HG03139 (cell line): ENCODE measurements around the gene WAPL.
"Not testable (repeated sequence)": the region's sequence is repeated elsewhere in the genome, so short reads cannot be mapped to it uniquely, and the experiment has no call there.

Experiments used
- ATAC-seq: cut with Tn5 transposase; IDR thresholded peaks from one replicate; pipeline ENCODE4 v1.9.1; 2021; ENCODE audit not compliant: unreplicated experiment

WAPL gene, protein sequence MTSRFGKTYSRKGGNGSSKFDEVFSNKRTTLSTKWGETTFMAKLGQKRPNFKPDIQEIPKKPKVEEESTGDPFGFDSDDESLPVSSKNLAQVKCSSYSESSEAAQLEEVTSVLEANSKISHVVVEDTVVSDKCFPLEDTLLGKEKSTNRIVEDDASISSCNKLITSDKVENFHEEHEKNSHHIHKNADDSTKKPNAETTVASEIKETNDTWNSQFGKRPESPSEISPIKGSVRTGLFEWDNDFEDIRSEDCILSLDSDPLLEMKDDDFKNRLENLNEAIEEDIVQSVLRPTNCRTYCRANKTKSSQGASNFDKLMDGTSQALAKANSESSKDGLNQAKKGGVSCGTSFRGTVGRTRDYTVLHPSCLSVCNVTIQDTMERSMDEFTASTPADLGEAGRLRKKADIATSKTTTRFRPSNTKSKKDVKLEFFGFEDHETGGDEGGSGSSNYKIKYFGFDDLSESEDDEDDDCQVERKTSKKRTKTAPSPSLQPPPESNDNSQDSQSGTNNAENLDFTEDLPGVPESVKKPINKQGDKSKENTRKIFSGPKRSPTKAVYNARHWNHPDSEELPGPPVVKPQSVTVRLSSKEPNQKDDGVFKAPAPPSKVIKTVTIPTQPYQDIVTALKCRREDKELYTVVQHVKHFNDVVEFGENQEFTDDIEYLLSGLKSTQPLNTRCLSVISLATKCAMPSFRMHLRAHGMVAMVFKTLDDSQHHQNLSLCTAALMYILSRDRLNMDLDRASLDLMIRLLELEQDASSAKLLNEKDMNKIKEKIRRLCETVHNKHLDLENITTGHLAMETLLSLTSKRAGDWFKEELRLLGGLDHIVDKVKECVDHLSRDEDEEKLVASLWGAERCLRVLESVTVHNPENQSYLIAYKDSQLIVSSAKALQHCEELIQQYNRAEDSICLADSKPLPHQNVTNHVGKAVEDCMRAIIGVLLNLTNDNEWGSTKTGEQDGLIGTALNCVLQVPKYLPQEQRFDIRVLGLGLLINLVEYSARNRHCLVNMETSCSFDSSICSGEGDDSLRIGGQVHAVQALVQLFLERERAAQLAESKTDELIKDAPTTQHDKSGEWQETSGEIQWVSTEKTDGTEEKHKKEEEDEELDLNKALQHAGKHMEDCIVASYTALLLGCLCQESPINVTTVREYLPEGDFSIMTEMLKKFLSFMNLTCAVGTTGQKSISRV (N-terminal part only)

DNA sequence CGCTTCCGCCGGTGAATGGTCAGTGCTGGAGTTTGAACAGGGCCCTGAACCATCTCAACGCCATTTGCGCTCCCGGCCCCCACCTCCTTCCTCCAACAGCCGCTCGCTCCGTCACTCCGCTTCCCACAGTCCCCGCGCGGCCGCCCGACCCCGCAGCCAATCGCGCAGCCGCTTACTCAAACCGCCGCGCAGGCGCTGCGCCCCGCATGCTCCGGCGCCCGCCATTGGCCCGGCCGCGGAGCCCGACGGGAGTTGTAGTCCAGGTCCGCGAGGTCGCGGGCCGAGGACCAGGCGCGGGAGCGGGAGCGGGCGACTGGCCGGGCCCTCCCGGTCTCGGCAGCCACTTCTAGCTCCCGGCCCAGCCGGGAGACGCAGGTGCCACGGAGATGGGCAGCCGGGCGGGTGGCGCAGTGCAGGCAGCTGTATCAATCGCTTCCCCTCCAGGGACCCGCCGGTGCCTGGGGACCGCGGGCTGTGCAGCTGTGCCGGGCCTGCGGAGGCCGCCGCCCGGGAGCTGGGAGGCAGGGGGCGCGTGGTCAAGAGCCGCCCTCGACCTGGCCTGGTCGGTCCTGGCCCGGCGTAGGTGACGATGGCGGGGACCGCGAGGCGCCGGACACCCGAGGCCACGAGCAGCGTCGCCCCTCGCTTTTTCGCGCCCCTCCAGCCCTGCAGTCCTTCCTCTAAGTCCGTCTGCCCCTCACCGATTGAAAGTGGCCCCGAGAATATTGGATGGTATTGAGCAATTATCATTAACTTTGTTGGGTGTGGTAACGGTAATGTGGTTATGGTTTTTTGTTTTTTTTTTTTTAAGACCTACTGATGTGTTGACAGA is at the start of gene WAPL:
TSS of gene WAPL (minus strand) at position 115 of the 832 bp plus-strand sequence. CDS start 3,723 bp downstream, outside the sequence.
- ATAC-seq, result peak; percentile 94

DNA sequence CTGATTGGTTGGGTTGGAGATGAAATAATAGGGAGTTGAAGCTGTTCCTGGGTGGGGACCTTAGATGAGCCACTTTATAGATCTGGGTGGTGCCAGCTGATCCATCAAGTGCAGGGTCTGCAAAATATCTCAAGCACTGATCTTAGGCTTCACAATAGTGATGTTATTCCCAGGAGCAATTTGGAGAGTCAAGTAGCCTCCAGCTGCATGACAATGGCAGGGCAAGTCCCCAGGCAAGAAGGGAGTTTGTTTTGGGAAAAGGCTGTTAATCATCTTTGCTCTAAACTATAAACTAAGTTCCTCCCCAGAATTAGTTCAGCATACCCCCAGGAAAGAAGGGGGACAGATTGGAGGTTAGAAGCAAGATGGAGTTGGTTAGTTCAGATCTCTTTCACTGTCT is 47.7 kb upstream of the WAPL start:
- no peak for ATAC-seq

DNA sequence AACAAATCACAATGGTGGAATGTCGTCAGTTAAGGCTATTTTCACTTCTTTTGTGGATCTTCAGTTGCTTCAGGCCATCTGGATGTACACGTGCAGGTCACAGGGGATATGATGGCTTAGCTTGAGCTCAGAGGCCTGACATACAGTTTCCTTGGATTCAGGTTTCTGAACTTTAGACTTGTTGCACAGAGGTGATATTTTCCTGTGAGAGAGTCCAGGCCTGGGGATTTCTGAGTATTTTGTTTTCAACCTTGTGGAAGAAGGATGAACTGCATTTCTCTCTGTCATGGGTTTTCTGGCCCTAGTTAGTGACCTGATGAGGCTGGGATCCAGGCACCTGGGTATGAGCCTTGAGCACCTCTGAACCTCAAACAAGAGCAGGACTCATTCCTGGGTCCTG is 44.9 kb upstream of the WAPL start:
- ATAC-seq, result not testable (repeated sequence)

DNA sequence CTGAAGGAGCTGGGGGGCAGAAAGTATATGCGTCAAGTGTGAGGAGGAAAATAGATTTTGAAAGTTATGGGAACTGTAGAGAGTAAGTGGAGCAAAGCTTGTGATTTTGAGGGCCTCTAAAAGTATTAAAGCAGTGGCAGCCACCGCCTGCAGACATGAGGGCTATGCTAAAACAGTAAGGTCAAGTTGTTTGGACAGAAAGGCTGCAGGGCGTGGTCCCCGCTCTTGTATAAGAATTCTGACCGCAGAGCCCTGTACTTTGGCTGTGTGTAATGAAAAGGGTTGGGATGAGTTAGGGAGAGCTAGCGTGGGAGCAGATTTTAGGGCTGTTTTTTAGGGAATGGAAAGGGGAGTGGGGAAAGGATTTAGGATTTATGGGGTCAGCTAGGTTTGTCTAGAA is 41.7 kb upstream of the WAPL start:
- ATAC-seq, result not testable (repeated sequence)

DNA sequence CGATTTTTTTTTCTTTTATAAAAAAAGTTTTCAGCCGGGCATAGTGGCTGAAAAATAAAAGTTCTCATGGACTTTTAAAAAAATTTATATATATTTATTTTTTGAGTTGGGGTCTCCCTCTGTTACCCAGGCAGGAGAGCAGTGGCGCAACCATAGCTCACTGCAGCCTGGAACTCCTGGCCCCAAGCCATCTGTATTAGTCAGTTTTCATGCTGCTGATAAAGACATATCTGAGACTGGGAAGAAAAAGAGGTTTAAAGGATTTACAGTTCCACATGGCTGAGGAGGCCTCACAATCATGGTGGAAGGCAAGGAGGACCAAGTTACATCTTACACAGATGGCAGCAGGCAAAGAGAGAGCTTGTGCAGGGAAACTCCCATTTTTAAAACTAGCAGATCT is 37.1 kb upstream of the WAPL start:
- not testable (repeated sequence) for ATAC-seq

DNA sequence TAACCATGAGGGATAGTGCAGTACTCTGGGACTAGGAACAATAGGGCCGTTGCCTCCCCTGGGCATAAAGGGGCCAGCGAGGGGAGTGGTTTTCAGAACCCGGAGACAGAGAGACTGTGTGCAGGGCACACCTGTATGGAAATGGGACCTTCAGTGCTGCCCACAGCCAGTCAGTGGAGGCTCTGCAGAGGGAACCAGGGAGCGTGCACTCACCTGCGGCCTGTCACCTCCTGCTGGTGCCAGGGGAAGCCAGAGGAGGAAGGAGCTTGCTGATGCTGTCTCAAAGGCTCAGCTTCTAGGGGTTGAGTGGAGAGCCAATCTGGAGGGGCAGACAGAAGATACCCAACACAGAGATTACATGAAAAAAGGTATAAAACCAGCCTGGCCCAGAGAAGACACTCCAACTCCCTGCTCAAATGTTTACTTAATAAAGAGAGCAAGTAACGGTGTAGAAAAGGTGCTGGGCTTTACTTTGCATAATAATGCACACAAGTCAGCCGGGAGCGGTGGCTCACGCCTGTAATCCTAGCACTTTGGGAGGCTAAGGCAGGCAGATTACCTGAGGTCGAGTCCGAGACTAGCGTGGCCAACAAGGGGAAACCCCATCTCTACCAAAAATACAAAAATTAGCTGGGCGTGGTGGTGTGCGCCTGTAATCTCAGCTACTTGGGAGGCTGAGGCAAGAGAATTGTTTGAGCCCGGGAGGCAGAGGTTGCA is 35.5 kb upstream of the WAPL start:
- no peak for ATAC-seq

DNA sequence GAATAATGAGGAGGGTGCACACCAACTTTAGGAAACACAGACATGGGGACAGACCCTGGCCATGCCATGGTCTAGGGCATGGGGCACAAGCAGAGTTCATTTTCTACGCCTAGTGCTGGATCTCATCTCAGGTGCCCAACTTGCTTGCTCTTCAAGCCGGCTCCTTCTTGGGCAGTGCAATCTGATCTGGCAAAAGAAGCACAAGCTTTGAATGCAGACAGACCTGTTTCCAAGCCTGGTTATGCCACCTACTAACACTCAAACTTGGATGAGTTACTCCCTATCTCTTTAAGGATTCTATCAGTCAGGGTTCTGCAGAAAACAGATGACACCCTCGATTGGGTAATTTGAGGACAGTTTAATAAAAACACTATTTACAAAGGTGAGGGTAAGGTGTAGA is 34.9 kb upstream of the WAPL start:
- no peak for ATAC-seq

DNA sequence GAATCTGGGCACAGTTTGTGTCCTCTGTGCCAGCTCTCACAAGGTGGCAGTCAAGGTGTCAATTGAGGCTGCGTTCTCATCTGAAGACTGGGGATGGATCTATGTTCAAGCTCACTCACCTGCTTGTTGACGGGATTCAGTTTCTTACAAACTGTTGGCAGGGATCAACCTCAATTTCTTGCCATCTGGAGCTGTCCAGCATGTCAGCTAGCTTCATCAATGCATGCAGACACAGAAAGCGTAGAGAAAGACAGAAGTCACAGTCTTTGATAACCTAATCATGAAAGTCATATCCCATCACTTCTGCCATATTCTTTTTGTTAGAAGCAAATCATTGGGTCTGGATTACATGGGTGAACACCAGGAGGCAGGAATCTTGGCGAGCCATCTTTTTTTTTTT is 32.0 kb upstream of the WAPL start:
- ATAC-seq, result no peak

DNA sequence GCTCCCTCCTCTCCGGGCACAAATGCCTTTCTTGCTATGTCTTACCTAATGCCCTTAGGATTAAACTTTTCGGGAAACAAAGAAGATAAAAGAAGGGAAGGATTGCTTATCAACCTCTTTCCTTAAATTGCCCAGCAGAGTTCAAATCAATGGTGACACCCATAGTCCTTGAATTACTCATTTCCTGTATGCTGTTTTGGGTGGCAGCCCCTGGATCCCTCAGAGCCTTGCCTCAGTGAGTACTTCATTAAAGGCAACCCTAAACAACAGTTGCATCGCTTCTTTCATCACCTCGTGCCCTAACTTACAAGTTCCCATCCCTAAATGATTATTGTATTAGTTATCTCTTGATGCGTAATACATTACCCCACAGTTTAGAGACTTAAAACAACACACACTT is 31.6 kb upstream of the WAPL start:
- no peak for ATAC-seq

DNA sequence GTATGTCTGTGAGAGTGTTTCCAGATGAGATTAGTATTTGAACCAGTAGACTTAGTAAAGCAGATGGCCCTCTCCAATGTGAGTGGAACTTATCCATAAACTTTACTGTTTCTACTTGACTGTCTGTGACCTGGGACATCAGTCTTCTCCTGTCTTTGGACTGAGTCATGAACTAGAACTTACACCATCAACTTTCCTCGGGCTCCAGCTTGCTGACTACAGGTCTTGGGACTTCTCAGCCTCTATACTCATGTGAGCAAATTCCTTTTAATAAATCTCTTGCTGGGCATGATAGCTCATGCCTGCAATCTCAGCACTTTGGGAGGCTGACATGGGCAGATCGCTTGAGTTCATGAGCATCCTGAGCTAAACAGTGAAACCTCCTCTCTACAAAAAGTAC is 25.7 kb upstream of the WAPL start:
- no peak for ATAC-seq

DNA sequence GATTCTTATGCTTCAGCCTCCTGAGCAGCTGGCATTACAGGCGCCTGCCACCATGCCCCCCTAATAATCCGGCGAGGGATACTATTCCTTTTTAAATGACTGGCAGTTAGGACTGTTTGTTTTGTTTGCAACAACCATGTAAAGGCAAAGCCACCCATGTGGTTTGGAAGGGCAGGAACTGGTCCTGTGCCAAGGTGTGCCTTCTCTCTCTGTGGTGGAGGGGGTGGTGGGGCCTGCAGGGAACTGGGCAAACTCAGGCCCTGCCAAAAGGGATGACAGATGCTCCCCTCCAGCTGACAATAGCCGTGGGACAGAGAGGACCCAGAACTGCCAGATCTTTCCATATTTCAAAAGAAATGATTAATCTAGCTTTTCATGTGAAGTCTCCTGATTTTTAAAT is 23.5 kb upstream of the WAPL start:
- no peak for ATAC-seq

DNA sequence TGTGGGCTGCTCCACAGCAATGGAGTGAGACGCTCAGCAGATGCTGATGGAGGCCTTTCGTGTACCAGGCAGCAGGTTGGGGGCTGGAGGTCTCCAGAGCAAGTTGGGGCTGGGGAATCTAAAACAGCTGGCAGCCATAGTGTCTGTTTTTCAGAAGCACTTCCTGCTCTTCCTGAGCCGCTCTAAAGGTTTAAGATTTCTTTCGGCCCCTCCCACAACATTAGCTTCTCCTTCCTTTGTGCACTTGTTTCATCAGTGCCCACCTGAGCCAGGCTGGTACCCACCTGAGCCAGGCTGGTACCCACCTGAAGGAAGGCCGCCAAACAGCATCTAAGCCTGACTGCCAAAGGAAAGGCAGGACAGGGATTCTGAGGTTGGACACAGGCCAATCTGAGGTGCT is 18.4 kb upstream of the WAPL start:
- ATAC-seq, result no peak

DNA sequence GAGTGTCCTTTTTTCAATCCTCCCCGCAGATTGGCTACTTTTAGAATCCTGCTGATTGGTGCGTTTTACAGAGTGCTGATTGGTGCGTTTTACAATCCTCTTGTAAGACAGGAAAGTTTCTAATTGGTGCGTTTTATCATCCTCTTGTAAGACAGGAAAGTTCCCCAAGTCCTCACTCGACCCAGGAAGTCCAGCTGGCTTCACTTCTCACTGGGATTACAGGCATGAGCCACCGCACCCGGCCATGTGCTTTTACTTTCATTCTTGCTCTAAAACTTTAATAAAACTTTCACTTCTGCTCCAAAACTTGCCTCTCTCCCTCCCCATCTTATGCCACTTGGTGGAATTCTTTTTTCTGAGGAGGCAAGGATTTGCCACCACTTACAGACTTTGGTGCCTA is 17.0 kb upstream of the WAPL start:
- no peak for ATAC-seq

DNA sequence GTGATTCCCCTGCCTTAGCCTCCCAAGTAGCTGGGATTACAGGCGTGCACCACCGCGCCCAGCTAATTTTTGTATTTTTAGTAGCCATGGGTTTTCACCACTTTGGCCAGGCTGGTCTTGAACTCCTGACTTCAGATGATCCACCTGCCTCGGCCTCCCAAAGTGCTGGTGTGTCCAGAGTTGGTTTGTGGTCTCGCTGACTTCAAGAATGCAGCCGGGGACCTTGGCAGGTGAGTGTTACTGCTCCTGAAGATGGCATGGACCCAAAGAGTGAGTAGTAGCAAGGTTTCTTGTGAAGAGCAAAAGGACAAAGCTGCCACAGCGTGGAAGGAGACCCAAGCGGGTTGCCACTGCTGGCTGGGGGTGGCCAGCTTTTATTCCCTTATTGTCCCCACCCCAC is 16.4 kb upstream of the WAPL start:
- ATAC-seq, result not testable (repeated sequence)

DNA sequence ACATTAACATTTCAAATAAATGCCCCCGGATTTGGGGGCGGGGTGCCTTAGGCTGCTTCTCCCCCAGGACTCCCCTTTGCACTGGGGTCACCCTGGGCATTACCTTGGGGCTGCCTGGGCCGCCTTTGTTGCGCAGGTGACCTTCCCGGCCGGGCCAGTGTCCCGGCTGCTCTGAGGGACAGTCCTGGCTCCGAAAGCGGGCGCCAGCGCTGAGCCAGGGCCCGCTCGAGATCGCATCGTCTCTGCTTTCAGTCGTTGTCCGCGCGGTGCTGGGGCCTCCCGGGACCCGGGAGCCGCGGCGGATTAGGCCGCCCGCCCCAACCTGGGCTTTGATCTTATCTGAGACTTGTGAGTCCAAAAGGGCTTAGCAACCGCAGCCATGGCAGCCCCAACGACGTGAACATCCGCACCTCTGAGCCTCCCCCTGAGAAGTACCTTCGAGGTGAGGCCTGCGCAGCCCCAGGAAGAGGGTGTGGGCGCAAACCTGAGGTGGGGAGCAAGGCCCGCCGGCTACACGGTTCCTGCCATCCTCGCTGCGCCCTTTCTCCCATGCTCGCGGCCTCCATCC is 14.8 kb upstream of the WAPL start:
- no peak for ATAC-seq

DNA sequence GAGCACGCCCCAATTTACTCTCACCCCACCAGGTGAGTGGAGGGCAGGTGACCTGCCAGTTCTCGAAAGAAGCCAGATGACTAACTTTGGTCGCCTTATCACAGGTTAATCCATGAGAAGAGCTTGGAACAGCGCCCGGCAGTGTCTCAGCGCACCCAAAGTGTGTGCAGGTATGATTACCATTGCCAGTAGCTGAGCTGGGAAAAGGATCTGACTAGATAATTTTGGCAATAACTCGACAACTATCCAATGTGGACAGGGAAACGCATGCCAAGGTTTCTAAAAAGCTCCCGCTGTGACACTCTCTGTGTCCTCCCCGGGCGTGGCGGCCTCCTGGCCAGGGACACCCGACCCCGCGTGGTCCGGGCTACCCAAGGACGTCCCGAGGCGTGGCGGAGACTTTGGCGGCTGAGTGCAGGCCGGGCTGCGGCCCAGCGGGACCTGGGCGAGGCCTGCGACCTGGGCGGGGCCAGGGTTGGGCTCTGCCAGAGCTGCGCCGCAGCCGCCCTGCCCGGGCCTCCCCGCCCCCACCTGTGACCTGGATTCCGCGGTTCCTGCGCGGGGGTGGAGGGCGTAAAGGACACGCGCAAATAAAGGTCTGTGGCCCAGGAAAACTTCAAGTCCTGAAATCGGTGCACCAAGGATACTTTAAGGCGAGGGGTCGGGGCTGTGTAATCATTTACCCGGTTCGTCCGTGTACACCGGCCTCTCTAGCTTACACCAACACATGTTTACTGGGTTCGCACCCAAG is 13.7 kb upstream of the WAPL start:
- no peak for ATAC-seq

DNA sequence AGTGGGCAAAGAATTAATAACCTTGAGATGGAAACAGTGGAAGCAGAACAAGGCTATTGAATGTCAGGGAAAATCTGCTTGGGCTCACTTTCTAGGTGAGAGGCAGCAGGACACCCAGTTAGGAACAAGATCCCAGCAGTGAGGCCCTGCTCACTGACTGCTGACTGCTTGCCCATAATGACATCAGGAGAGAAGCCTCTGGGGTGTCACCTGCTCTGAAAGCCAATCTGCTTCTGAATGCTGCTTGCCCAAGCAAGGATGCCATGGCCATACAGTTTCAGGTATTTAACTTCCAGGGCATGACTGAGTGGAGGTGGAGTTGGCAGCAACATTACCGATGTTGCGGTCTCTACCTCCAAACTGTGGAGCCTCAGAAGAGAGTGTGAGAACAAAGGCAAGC is 11.7 kb upstream of the WAPL start:
- ATAC-seq, result no peak

DNA sequence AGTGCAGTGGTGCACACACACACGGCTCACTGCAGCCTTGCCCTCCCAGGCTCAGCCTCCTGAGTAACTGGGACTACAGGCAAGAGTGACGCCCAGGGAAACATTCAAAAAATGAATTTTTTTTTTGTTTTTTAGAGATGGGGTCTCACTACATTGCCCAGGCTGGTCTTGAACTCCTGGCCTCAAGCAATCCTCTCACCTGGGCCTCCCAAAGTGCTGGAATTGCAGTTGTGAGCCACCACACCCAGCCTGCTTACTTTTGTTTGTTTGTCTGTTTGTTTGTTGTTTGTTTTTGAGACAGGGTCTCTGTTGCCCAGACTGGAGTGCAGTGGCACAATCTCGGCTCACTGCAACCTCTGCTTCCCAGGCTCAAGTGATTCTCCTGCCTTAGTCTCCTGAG is 7.1 kb upstream of the WAPL start:
- not testable (repeated sequence) for ATAC-seq

DNA sequence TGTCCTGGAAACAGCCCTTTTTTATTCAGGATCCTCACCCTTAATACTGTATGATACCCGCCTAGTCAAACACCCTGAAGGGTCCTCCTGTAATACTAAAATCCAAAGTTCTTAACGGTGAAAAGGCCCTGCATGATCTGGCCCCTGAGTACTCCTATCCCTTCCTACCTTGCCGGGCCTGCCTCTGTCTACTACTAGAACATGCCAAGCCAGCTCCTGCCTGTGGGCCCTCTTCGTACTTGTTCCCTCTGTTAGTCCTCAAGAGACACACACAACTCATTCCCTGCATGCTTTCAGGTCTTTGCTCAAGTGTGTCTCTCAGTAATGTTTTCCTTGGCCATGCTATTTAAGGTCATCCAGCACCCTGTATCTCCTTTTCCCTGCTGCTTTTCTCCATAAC is 5.0 kb upstream of the WAPL start:
- no peak for ATAC-seq
